OCI-LY3 (cell line): ENCODE results near the gene CFAP92.

Experiments
- H2AFZ ChIP-seq: fragments of 200-600, 300-600 bp; shearing (Covaris generic); 2 replicates; pipeline ENCODE4 v1.6.0; 2014; ENCODE audit warnings: antibody characterized with exemption, low read depth, low read length
- H3K27ac ChIP-seq: fragments of 200-600, 300-600 bp; sonication (generic); 2 replicates; pipeline ENCODE4 v1.5.1; 2014; ENCODE audit warnings: mild to moderate bottlenecking, low read length, moderate library complexity, mixed read lengths
- H3K27me3 ChIP-seq: fragments of 200-600, 300-600 bp; sonication (generic); 2 replicates; pipeline ENCODE4 v1.6.1; 2014; ENCODE audit warnings: low read depth, low read length, mixed read lengths
- H3K36me3 ChIP-seq: fragments of 200-600, 300-600 bp; sonication (generic); replicated peaks from 2 replicates; pipeline ENCODE3; 2014; ENCODE audit warnings: low read depth, low read length, mixed read lengths
- H3K4me1 ChIP-seq: fragments of 300-600, 200-600 bp; sonication (generic); 2 replicates; pipeline ENCODE4 v1.6.1; 2014; ENCODE audit warnings: low read length, mixed read lengths
- H3K4me2 ChIP-seq: fragments of 200-600, 300-600 bp; sonication (generic); 2 replicates; pipeline ENCODE4 v1.6.1; 2014; ENCODE audit warnings: low read length, mixed read lengths
- H3K4me3 ChIP-seq: fragments of 300-600, 200-600 bp; sonication (generic); 2 replicates; pipeline ENCODE4 v1.5.1; 2014; ENCODE audit warnings: antibody characterized with exemption, mild to moderate bottlenecking, low read length, moderate library complexity
- H3K79me2 ChIP-seq: fragments of 300-600, 200-600 bp; shearing (Covaris generic); 2 replicates; pipeline ENCODE4 v1.6.1; 2014; ENCODE audit warnings: mild to moderate bottlenecking, low read length, mixed read lengths
- H3K9ac ChIP-seq: fragments of 300-600, 200-600 bp; shearing (Covaris generic); 2 replicates; pipeline ENCODE4 v1.6.0; 2014; ENCODE audit warnings: mild to moderate bottlenecking, low read length, moderate library complexity
- H3K9me3 ChIP-seq: fragments of 200-600, 300-600 bp; shearing (Covaris generic); 2 replicates; pipeline ENCODE4 v1.6.1; 2014; ENCODE audit warnings: low read length, mixed read lengths; ENCODE audit not compliant: insufficient read depth
- H4K20me1 ChIP-seq: fragments of 200-600, 300-600 bp; sonication (generic); 2 replicates; pipeline ENCODE4 v1.6.1; 2016; ENCODE audit warnings: low read length, mixed read lengths; ENCODE audit not compliant: insufficient read depth
- EZH2phosphoT487 ChIP-seq: fragments of 200-600 bp; shearing (Covaris generic); IDR thresholded peaks from 2 replicates; pipeline ENCODE4 v1.6.1; 2018; ENCODE audit warnings: antibody characterized with exemption, mixed run types, low read depth
- TF ChIP-seq, protein P1 (sequence below): fragments of 200-600, 300-600 bp; sonication (generic); IDR thresholded peaks from 2 replicates; pipeline ENCODE4 v1.5.1; 2014; ENCODE audit warnings: antibody characterized with exemption, low read length, low read depth

CFAP92 gene

DNA sequence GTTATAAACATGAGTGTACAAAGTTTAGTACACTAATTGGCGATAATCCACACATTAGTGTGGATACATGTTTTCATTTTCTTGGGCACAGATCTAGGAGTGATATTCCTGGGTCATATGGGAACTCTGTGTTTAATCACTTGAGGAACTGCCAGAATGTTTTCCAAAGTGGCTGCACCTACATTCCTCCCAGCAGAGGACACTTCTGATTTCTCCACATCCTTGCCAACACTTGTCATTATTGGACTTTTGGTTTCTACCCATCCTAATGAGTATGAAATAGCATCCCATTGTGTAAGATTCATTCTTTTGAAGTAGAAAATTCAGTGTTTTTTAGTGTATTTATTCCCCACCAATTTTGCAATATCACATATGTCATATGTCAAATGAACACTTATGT is 53.6 kb downstream of the CFAP92 start:
- TF ChIP-seq, protein P1, sequence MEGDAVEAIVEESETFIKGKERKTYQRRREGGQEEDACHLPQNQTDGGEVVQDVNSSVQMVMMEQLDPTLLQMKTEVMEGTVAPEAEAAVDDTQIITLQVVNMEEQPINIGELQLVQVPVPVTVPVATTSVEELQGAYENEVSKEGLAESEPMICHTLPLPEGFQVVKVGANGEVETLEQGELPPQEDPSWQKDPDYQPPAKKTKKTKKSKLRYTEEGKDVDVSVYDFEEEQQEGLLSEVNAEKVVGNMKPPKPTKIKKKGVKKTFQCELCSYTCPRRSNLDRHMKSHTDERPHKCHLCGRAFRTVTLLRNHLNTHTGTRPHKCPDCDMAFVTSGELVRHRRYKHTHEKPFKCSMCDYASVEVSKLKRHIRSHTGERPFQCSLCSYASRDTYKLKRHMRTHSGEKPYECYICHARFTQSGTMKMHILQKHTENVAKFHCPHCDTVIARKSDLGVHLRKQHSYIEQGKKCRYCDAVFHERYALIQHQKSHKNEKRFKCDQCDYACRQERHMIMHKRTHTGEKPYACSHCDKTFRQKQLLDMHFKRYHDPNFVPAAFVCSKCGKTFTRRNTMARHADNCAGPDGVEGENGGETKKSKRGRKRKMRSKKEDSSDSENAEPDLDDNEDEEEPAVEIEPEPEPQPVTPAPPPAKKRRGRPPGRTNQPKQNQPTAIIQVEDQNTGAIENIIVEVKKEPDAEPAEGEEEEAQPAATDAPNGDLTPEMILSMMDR = no peak
- no peak for TF ChIP-seq EZH2phosphoT487
- H3K79me2 ChIP-seq = no peaks in the 10 kb centered on the region
- no peak overlapping the region for H2AFZ ChIP-seq
- no peaks in the 10 kb centered on the region for H3K9me3 ChIP-seq
- 0 out of 2 replicates have a peak, but pooled peaks cover 3% of the 10 kb centered on the region for H3K27me3 ChIP-seq
- H3K9ac ChIP-seq = no peak overlapping the region
- H3K36me3 ChIP-seq = no peaks in the 10 kb centered on the region
- no peak overlapping the region for H3K4me2 ChIP-seq
- no peak overlapping the region for H3K4me3 ChIP-seq
- no peaks in the 10 kb centered on the region for H4K20me1 ChIP-seq
- H3K27ac ChIP-seq = no peak overlapping the region
- H3K4me1 ChIP-seq = no peaks in the 10 kb centered on the region

DNA sequence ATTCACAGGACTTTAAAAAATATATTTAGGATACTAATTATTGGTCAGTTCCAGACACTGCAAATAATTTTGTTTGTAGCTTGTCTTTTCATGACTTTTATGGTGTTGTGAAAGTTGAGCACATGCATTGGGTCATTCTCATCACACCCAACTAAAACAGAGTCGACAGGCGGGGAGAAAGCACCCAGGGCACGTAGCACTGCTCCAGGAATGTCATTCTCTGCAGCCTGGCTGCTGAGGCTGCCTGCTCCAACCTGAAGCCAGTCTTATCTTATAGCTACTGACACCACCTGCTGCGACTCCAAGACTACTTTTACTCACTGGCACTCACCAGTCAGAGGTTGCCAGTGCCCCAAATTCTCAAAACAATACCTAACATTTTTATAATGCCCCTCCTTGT is 57.5 kb downstream of the CFAP92 start:
- Histone ChIP-seq H3K4me3 (no peak overlapping the region), H3K9me3 (no peaks in the 10 kb centered on the region), H3K9ac (no peak overlapping the region), H3K4me1 (no peaks in the 10 kb centered on the region), H3K36me3 (no peaks in the 10 kb centered on the region), H2AFZ (no peak overlapping the region), H3K4me2 (no peak overlapping the region), H3K27ac (no peak overlapping the region), H4K20me1 (no peaks in the 10 kb centered on the region), H3K79me2 (no peaks in the 10 kb centered on the region), H3K27me3 (no peaks in the 10 kb centered on the region; the same call in 1 of the 2 replicates)
- no peak for TF ChIP-seq EZH2phosphoT487
- TF ChIP-seq, protein P1 = no peak

DNA sequence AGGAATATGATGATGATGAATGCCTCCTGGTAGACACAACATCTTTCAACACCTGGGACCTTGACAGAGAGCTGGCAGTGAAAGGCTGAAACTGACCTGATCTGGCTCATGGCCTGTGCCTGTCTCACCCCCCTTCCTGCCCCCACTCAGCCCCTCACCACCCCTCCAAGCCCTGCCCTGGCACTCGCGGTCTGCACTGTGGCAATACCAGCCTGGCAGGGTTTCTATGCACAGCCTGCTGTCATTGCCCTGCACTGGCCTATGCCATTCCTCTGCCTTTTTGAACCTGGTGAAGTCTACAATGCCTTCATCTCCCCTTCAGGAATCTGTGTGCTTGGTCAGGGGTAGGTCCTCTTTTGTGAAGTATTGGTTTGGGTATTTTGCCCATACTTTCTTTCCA is 58.0 kb downstream of the CFAP92 start:
- Histone ChIP-seq H3K27me3 (no peaks in the 10 kb centered on the region; the same call in 1 of the 2 replicates), H3K9ac (no peak overlapping the region), H2AFZ (no peak overlapping the region), H3K4me3 (no peak overlapping the region), H3K36me3 (no peaks in the 10 kb centered on the region), H3K27ac (no peak overlapping the region), H3K9me3 (no peaks in the 10 kb centered on the region), H3K4me2 (no peak overlapping the region), H4K20me1 (no peaks in the 10 kb centered on the region), H3K4me1 (no peaks in the 10 kb centered on the region), H3K79me2 (no peaks in the 10 kb centered on the region)
- TF ChIP-seq EZH2phosphoT487 = no peak
- TF ChIP-seq, protein P1 = no peak

DNA sequence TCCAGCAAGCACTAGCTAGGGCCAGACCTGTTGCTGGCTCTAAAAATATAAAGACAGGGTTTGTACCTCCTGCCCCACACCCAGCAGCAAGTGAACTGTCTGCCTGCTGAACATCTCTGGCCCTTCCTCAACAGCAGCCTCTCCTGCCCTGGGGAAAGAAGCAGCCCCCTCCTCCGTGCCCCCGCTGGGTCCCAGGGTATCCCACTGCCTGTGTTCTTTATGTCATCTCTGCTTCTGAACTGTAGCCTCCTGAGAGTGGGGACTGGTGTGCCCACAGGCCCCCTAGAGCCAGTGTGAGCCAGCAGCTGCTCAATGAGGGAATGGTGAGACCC is 60.0 kb downstream of the CFAP92 start:
- H3K9ac ChIP-seq = no peak overlapping the region
- peaks cover 7% of the 10 kb centered on the region; the same call in 1 of the 2 replicates for H3K9me3 ChIP-seq
- H2AFZ ChIP-seq = no peak overlapping the region
- no peak overlapping the region for H3K27ac ChIP-seq
- no peaks in the 10 kb centered on the region; the same call in 1 of the 2 replicates for H3K27me3 ChIP-seq
- no peak overlapping the region for H3K4me2 ChIP-seq
- no peaks in the 10 kb centered on the region for H3K36me3 ChIP-seq
- no peaks in the 10 kb centered on the region for H4K20me1 ChIP-seq
- H3K4me3 ChIP-seq = no peak overlapping the region
- TF ChIP-seq, protein P1 = no peak
- no peak for TF ChIP-seq EZH2phosphoT487
- H3K4me1 ChIP-seq = no peaks in the 10 kb centered on the region
- no peaks in the 10 kb centered on the region for H3K79me2 ChIP-seq
